OCI-LY7 (cell line): ENCODE results near the gene LSM4. TPM values are rescaled to one million over a fixed set of nuclear protein-coding genes. Genes with fewer than 3 reads are reported as not detected.

ENCODE experiments used
- BruUV-seq: library from RNA; stranded (reverse); fragments of 400-500 nt; replicated peaks from 2 replicates; lab custom pipeline; 2021; lab: Mats Ljungman, UMichigan
- CTCF ChIA-PET: fragments of 300-600 bp; sonication (Branson Sonifier 250); formaldehyde crosslinking; loops from one replicate; lab custom pipeline; 2022; ENCODE audit warnings: antibody characterized with exemption; ENCODE audit not compliant: unreplicated experiment; lab: Charles Lee
- POLR2A ChIA-PET: fragments of 300-600 bp; sonication (Branson Sonifier 250); formaldehyde crosslinking; loops from one replicate; lab custom pipeline; 2022; ENCODE audit warnings: antibody characterized with exemption; lab: Charles Lee
- DNase-seq: peaks from one replicate; pipeline ENCODE4 v3.0.0-alpha.2; 2015; ENCODE audit warnings: low spot score
- H2AFZ ChIP-seq: fragments of 200-600 bp; sonication (generic), shearing (Covaris generic); 2 replicates; pipeline ENCODE4 v1.6.1; 2014; ENCODE audit warnings: mild to moderate bottlenecking, antibody characterized with exemption, low read length, moderate library complexity
- H3K27ac ChIP-seq: fragments of 200-600 bp; sonication (generic); 2 replicates; pipeline ENCODE4 v1.5.1; 2014; ENCODE audit warnings: mixed run types, low read depth, mild to moderate bottlenecking, moderate library complexity, low read length, inconsistent platforms; ENCODE audit not compliant: poor library complexity, severe bottlenecking
- H3K36me3 ChIP-seq: fragments of 200-600 bp; sonication (generic); 2 replicates; pipeline ENCODE4 v1.6.1; 2014; ENCODE audit warnings: mild to moderate bottlenecking, antibody characterized with exemption, low read length, moderate library complexity, mixed read lengths; ENCODE audit not compliant: insufficient read depth
- H3K4me1 ChIP-seq: fragments of 200-600 bp; sonication (generic); 2 replicates; pipeline ENCODE4 v1.5.1; 2014; ENCODE audit warnings: mild to moderate bottlenecking, low read length; ENCODE audit not compliant: insufficient read depth, poor library complexity, severe bottlenecking
- H3K4me2 ChIP-seq: fragments of 200-600 bp; sonication (generic); 2 replicates; pipeline ENCODE4 v1.6.1; 2014; ENCODE audit warnings: mild to moderate bottlenecking, low read length
- H3K4me3 ChIP-seq: fragments of 200-600 bp; sonication (generic); 2 replicates; pipeline ENCODE4 v1.5.1; 2014; ENCODE audit warnings: mild to moderate bottlenecking, low read depth, low read length; ENCODE audit not compliant: poor library complexity, severe bottlenecking
- H3K79me2 ChIP-seq: fragments of 200-600 bp; sonication (generic); 2 replicates; pipeline ENCODE4 v1.6.1; 2016; ENCODE audit warnings: low read depth, mild to moderate bottlenecking, low read length, moderate library complexity, mixed read lengths; ENCODE audit not compliant: insufficient read depth
- H3K9me2 ChIP-seq: fragments of 200-600 bp; sonication (generic); 2 replicates; pipeline ENCODE4 v1.6.1; 2016; ENCODE audit warnings: mild to moderate bottlenecking, low read length, mixed read lengths; ENCODE audit not compliant: insufficient read depth
- H3K9me3 ChIP-seq: fragments of 200-600 bp; sonication (generic); 2 replicates; pipeline ENCODE4 v1.6.1; 2014; ENCODE audit warnings: mild to moderate bottlenecking, mixed run types, low read length, mixed read lengths
- H4K20me1 ChIP-seq: fragments of 200-600 bp; sonication (generic); 2 replicates; pipeline ENCODE4 v1.6.1; 2014; ENCODE audit warnings: mild to moderate bottlenecking, antibody characterized with exemption, low read length, moderate library complexity, mixed read lengths; ENCODE audit not compliant: insufficient read depth
- EZH2phosphoT487 ChIP-seq: fragments of 200-600 bp; sonication (generic); IDR thresholded peaks from 2 replicates; pipeline ENCODE4 v1.6.1; 2018; ENCODE audit warnings: low read depth, borderline replicate concordance, mild to moderate bottlenecking, mixed run types, antibody characterized with exemption, low read length, moderate library complexity, mixed read lengths
- intact Hi-C: fragments of 100-400 bp; cut with micrococcal nuclease; formaldehyde crosslinking; loops from one replicate; pipeline ENCODE4 v1.10.0; 2022; ENCODE audit not compliant: unreplicated experiment
- total RNA-seq, 2 experiments: library from RNA; depleted of rRNA in 1 of 2; stranded (reverse); fragments of >200 nt in 1 of 2; shearing (Covaris generic) in 1 of 2; gene quantifications; 2 replicates each; pipeline ENCODE4 v1.2.3, GENCODE V29; 2014 to 2022
- TF ChIP-seq, protein P1 (sequence below): fragments of 200-600 bp; sonication (generic); conservative IDR thresholded peaks from 2 replicates; pipeline ENCODE4 v1.5.1; 2014; ENCODE audit warnings: mild to moderate bottlenecking, antibody characterized with exemption, low read length, moderate library complexity, mixed read lengths

The LSM4 gene
- total RNA-seq, 2 experiments from 2014 or later, result 232 to 451 TPM

DNA sequence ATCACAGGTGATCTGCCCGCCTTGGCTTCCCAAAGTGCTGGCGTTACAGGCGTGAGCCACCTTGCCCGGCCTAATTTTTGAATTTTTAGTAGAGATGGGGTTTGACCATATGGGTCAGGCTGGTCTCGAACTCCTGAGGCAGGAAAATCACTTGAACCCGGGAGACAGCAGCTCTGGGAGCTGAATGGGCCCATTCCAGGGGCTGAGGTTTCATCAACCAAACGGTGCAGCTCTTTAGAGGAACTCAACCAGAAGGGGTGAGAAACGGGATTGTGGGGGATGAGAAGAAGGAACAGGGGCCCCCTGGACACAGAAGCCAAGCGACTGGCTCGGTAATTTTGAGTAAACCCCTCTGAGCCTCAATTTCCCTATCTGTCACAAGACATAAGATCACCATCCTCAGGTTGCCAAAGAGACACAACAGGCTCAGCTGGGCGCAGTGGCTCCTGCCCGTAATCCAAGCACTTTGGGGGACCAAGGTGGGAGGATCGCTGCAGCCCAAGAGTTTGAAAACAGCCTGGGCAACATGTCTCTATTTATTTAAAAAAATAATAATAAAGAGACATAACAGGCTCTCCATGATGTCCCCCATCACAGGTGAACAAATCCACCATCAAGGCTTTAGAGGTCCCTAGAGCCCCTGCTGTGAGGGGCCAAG is 49.2 kb downstream of the LSM4 start:
- TF ChIP-seq EZH2phosphoT487, result no peak
- TF ChIP-seq, protein P1, sequence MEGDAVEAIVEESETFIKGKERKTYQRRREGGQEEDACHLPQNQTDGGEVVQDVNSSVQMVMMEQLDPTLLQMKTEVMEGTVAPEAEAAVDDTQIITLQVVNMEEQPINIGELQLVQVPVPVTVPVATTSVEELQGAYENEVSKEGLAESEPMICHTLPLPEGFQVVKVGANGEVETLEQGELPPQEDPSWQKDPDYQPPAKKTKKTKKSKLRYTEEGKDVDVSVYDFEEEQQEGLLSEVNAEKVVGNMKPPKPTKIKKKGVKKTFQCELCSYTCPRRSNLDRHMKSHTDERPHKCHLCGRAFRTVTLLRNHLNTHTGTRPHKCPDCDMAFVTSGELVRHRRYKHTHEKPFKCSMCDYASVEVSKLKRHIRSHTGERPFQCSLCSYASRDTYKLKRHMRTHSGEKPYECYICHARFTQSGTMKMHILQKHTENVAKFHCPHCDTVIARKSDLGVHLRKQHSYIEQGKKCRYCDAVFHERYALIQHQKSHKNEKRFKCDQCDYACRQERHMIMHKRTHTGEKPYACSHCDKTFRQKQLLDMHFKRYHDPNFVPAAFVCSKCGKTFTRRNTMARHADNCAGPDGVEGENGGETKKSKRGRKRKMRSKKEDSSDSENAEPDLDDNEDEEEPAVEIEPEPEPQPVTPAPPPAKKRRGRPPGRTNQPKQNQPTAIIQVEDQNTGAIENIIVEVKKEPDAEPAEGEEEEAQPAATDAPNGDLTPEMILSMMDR, result no peak
- intact Hi-C loops, result no loop called here
- POLR2A ChIA-PET, result no interaction called here

DNA sequence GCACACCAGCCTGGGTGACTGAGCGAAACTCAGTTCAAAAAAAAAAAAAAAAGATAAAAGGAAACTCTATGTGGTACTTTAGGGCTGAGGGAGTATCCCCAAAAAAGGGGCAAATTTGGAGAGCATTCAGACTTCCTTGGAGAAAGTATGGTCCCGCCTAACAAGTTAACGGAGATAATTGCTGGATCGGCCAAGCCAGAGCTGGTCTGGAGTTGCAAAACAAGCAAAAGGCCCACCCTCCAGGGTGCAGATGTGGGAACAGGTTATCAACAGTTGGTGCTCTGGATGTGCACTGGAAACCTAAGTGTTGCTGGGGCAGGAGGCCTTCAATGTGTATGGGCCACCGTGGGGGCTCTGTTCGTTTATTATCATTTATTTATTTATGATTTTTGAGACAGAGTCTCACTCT is 51.4 kb downstream of the LSM4 start:
- no peak for DNase-seq
- ChIA-PET CTCF (no interaction called here), POLR2A (interaction anchor here (0.7 kb wide), 2 partner anchors 8 to 48 kb away, joined by 4 to 7 read pairs; no protein-coding TSS in a partner anchor)
- Histone ChIP-seq H3K9me2 (no peaks in the 10 kb centered on the region), H3K4me2 (no peak overlapping the region), H3K27ac (no peak overlapping the region), H3K4me1 (no peaks in the 10 kb centered on the region), H3K9me3 (no peaks in the 10 kb centered on the region), H2AFZ (no peak overlapping the region), H3K79me2 (no peaks in the 10 kb centered on the region), H3K36me3 (no peaks in the 10 kb centered on the region), H4K20me1 (no peaks in the 10 kb centered on the region; the same call in 1 of the 2 replicates), H3K4me3 (no peak overlapping the region)
- intact Hi-C loops, result no loop called here
- TF ChIP-seq EZH2phosphoT487, result no peak
- TF ChIP-seq, protein P1, result no peak
- no TSS peak for BruUV-seq

More for the DNA sequence above, 49.2 kb downstream of the LSM4 start:
- Histone ChIP-seq H3K27ac (no peak overlapping the region), H3K79me2 (peaks cover 9% of the 10 kb centered on the region; the same call in 1 of the 2 replicates), H3K9me2 (no peaks in the 10 kb centered on the region), H3K4me2 (no peak overlapping the region), H4K20me1 (peaks cover 5% of the 10 kb centered on the region), H3K4me1 (peaks cover 8% of the 10 kb centered on the region), H3K36me3 (peaks cover 9% of the 10 kb centered on the region; the same call in 1 of the 2 replicates), H3K9me3 (no peaks in the 10 kb centered on the region), H3K4me3 (no peak overlapping the region), H2AFZ (no peak overlapping the region)
- DNase-seq, result no peak
- no TSS peak for BruUV-seq
- CTCF ChIA-PET, result no interaction called here

DNA sequence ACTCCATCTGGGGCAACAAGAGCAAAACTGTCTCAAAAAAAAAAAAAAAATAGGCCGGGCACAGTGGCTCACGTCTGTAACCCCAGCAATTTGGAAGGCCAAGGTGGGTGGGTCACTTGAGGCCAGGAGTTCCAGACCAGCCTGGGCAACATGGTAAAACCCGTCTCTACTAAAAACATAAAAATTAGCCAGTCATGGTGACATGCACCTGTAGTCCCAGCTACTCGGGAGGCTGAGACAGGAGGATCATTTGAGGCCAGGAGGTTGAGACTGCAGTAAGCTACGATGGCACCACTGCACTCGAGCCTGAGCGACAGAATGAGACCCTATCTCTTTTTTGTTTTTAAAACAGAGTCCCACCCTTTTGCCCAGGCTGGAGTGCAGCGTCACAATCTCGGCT is 52.5 kb downstream of the LSM4 start:
- Histone ChIP-seq H3K79me2 (no peaks in the 10 kb centered on the region), H3K27ac (no peak overlapping the region), H3K9me3 (no peaks in the 10 kb centered on the region), H4K20me1 (no peaks in the 10 kb centered on the region; the same call in 1 of the 2 replicates), H3K4me2 (no peak overlapping the region), H2AFZ (no peak overlapping the region), H3K4me1 (peaks cover 8% of the 10 kb centered on the region), H3K9me2 (no peaks in the 10 kb centered on the region), H3K36me3 (no peaks in the 10 kb centered on the region), H3K4me3 (no peak overlapping the region)
- POLR2A ChIA-PET, result no interaction called here
- intact Hi-C loops, result no loop called here
- TF ChIP-seq EZH2phosphoT487, result no peak
- TF ChIP-seq, protein P1, result no peak
- BruUV-seq, result no TSS peak
- DNase-seq, result no peak
- CTCF ChIA-PET, result interaction anchor here (1.2 kb wide), 1 partner anchor 59 kb away, joined by 5 read pairs; no protein-coding TSS in a partner anchor
